ENCODE measurements around the gene CELF6. TPM values are rescaled to one million over a fixed set of nuclear protein-coding genes. Genes with fewer than 3 reads are reported as not detected.

CELF6 gene
- 1.1 and 2.4 TPM in 2 replicates for total RNA-seq
- 0.40 and 0.57 TPM in 2 replicates for polyA plus RNA-seq

GRCh38 chr15:72319985-72320671 is at the start of gene CELF6:
Gene CELF6, minus strand, starts transcription at chr15:72320157. Its CDS starts 283 bp downstream, at chr15:72319874.
- H3K9me3 ChIP-seq (ENCODE audit: low read depth), result peaks cover 9% of the 10 kb centered on the region
- peak; percentile 89 for DNase-seq (ENCODE audit: low spot score)
- peak within 1 kb of the TSS; percentile 23 for H2AFZ ChIP-seq
- H3K9me2 ChIP-seq (replicated peaks; ENCODE audit: insufficient read depth), result no peaks in the 10 kb centered on the region
- H3K4me1 ChIP-seq (ENCODE audit: insufficient read depth), result no peaks in the 10 kb centered on the region
- WGBS (ENCODE audit: low lambda C conversion rate, missing lambda C conversion rate), result 1% methylated on average over 30 of the region's 58 CpGs
- no peaks in the 10 kb centered on the region for H4K20me1 ChIP-seq (ENCODE audit: insufficient read depth, poor library complexity, severe bottlenecking)
- H3K4me2 ChIP-seq, result peak within 1 kb of the TSS; percentile 95
- no peaks in the 10 kb centered on the region for H3K79me2 ChIP-seq
- no peaks in the 10 kb centered on the region for H3K36me3 ChIP-seq (replicated peaks; ENCODE audit: insufficient read depth, low read depth)
- peak within 1 kb of the TSS; percentile 21 for H3K4me3 ChIP-seq
- no peak for TF ChIP-seq EZH2phosphoT487 (IDR thresholded peaks at IDR 0.05; ENCODE audit: low read depth, severe bottlenecking, unreplicated experiment)
- H3K27me3 ChIP-seq, result peaks cover 6% of the 10 kb centered on the region
- peak within 1 kb of the TSS; percentile 48 for H3K27ac ChIP-seq

GRCh38 chr15:72368899-72369298 is 48.9 kb upstream of the CELF6 start:
- no peak for DNase-seq (ENCODE audit: low spot score)
- Histone ChIP-seq H3K36me3 (replicated peaks; ENCODE audit: insufficient read depth, low read depth) (no peaks in the 10 kb centered on the region), H2AFZ (no peak overlapping the region), H3K79me2 (peaks cover 99% of the 10 kb centered on the region), H4K20me1 (ENCODE audit: insufficient read depth, poor library complexity, severe bottlenecking) (peaks cover 47% of the 10 kb centered on the region), H3K27me3 (no peaks in the 10 kb centered on the region), H3K27ac (no peak overlapping the region), H3K4me1 (ENCODE audit: insufficient read depth) (no peaks in the 10 kb centered on the region), H3K4me2 (no peak overlapping the region), H3K9me2 (replicated peaks; ENCODE audit: insufficient read depth) (no peaks in the 10 kb centered on the region), H3K4me3 (no peak overlapping the region), H3K9me3 (ENCODE audit: low read depth) (no peaks in the 10 kb centered on the region)
- TF ChIP-seq EZH2phosphoT487 (IDR thresholded peaks at IDR 0.05; ENCODE audit: low read depth, severe bottlenecking, unreplicated experiment) (no peak), CTCF (IDR thresholded peaks at IDR 0.05; ENCODE audit: poor library complexity) (no peak), EZH2 (IDR thresholded peaks at IDR 0.05; ENCODE audit: borderline replicate concordance) (no peak)
- 89% methylated on average over 2 of the region's 2 CpGs for WGBS (ENCODE audit: low lambda C conversion rate, missing lambda C conversion rate)

GRCh38 chr15:72368325-72368724 is 48.4 kb upstream of the CELF6 start:
- peaks cover 53% of the 10 kb centered on the region for H4K20me1 ChIP-seq (ENCODE audit: insufficient read depth, poor library complexity, severe bottlenecking)
- no peaks in the 10 kb centered on the region for H3K4me1 ChIP-seq (ENCODE audit: insufficient read depth)
- DNase-seq (ENCODE audit: low spot score), result no peak
- no peaks in the 10 kb centered on the region for H3K9me2 ChIP-seq (replicated peaks; ENCODE audit: insufficient read depth)
- H3K27ac ChIP-seq, result no peak overlapping the region
- no peak overlapping the region for H3K4me3 ChIP-seq
- no peak overlapping the region for H2AFZ ChIP-seq
- no peaks in the 10 kb centered on the region for H3K36me3 ChIP-seq (replicated peaks; ENCODE audit: insufficient read depth, low read depth)
- no peaks in the 10 kb centered on the region for H3K9me3 ChIP-seq (ENCODE audit: low read depth)
- no peak for TF ChIP-seq EZH2phosphoT487 (IDR thresholded peaks at IDR 0.05; ENCODE audit: low read depth, severe bottlenecking, unreplicated experiment)
- TF ChIP-seq CTCF (IDR thresholded peaks at IDR 0.05; ENCODE audit: poor library complexity), result no peak
- TF ChIP-seq EZH2 (IDR thresholded peaks at IDR 0.05; ENCODE audit: borderline replicate concordance), result no peak
- no peaks in the 10 kb centered on the region for H3K27me3 ChIP-seq
- H3K4me2 ChIP-seq, result no peak overlapping the region
- peaks cover 99% of the 10 kb centered on the region for H3K79me2 ChIP-seq
- 92% methylated on average over 2 of the region's 2 CpGs for WGBS (ENCODE audit: low lambda C conversion rate, missing lambda C conversion rate)

GRCh38 chr15:72365844-72366243 is 45.9 kb upstream of the CELF6 start:
- Histone ChIP-seq H3K9me3 (ENCODE audit: low read depth) (no peaks in the 10 kb centered on the region), H3K36me3 (replicated peaks; ENCODE audit: insufficient read depth, low read depth) (no peaks in the 10 kb centered on the region), H3K4me3 (no peak overlapping the region), H3K27ac (no peak overlapping the region), H3K27me3 (no peaks in the 10 kb centered on the region), H4K20me1 (ENCODE audit: insufficient read depth, poor library complexity, severe bottlenecking) (peaks cover 67% of the 10 kb centered on the region), H3K4me1 (ENCODE audit: insufficient read depth) (no peaks in the 10 kb centered on the region), H3K4me2 (no peak overlapping the region), H2AFZ (no peak overlapping the region), H3K79me2 (peaks cover 98% of the 10 kb centered on the region), H3K9me2 (replicated peaks; ENCODE audit: insufficient read depth) (no peaks in the 10 kb centered on the region)
- no peak for DNase-seq (ENCODE audit: low spot score)
- TF ChIP-seq EZH2phosphoT487 (IDR thresholded peaks at IDR 0.05; ENCODE audit: low read depth, severe bottlenecking, unreplicated experiment) (no peak), CTCF (IDR thresholded peaks at IDR 0.05; ENCODE audit: poor library complexity) (no peak), EZH2 (IDR thresholded peaks at IDR 0.05; ENCODE audit: borderline replicate concordance) (no peak)
- WGBS (ENCODE audit: low lambda C conversion rate, missing lambda C conversion rate), result 94% methylated on average over 1 of the region's 1 CpG
